ENCODE measurements around the gene U2AF2. TPM values are rescaled to one million over a fixed set of nuclear protein-coding genes. Genes with fewer than 3 reads are reported as not detected.

The U2AF2 gene
- total RNA-seq, 1 experiment from 2014 or later, result 107 TPM

GRCh38 chr19:55648585-55649267 is 6.1 kb upstream of the U2AF2 start:
- Histone ChIP-seq H3K9me2 (replicated peaks; ENCODE audit: insufficient read depth, low read length) (no peaks in the 10 kb centered on the region), H3K9me3 (ENCODE audit: low read length) (no peaks in the 10 kb centered on the region), H3K27me3 (ENCODE audit: low read length) (no peaks in the 10 kb centered on the region), H3K4me1 (ENCODE audit: low read length) (peaks cover 49% of the 10 kb centered on the region), H4K20me1 (ENCODE audit: insufficient read depth, low read depth, low read length) (no peaks in the 10 kb centered on the region; the same call in 1 of the 2 replicates), H3K4me3 (ENCODE audit: low read length) (peak overlapping the region; percentile 67), H3K4me2 (ENCODE audit: low read depth, low read length, poor library complexity, severe bottlenecking) (peak overlapping the region; percentile 74), H3K36me3 (ENCODE audit: insufficient read depth, low read length) (peaks cover 15% of the 10 kb centered on the region), H3K27ac (ENCODE audit: low read length) (peak overlapping the region; percentile 96), H3K9ac (ENCODE audit: low read length) (peak overlapping the region; percentile 87), H2AFZ (ENCODE audit: low read length) (no peak overlapping the region), H3K79me2 (ENCODE audit: low read length) (peaks cover 35% of the 10 kb centered on the region)
- no peak for DNase-seq

GRCh38 chr19:55649268-55650125 is 5.3 kb upstream of the U2AF2 start:
- no peak for DNase-seq
- H3K9me2 ChIP-seq (replicated peaks; ENCODE audit: insufficient read depth, low read length), result no peaks in the 10 kb centered on the region
- peak overlapping the region; percentile 67 for H3K4me3 ChIP-seq (ENCODE audit: low read length)
- H3K9me3 ChIP-seq (ENCODE audit: low read length), result no peaks in the 10 kb centered on the region
- H2AFZ ChIP-seq (ENCODE audit: low read length), result no peak overlapping the region
- H4K20me1 ChIP-seq (ENCODE audit: insufficient read depth, low read depth, low read length), result no peaks in the 10 kb centered on the region; the same call in 1 of the 2 replicates
- peak overlapping the region; percentile 96 for H3K27ac ChIP-seq (ENCODE audit: low read length)
- H3K4me1 ChIP-seq (ENCODE audit: low read length), result peaks cover 48% of the 10 kb centered on the region
- no peaks in the 10 kb centered on the region for H3K27me3 ChIP-seq (ENCODE audit: low read length)
- peak overlapping the region; percentile 74 for H3K4me2 ChIP-seq (ENCODE audit: low read depth, low read length, poor library complexity, severe bottlenecking)
- H3K36me3 ChIP-seq (ENCODE audit: insufficient read depth, low read length), result peaks cover 13% of the 10 kb centered on the region
- peak overlapping the region; percentile 87 for H3K9ac ChIP-seq (ENCODE audit: low read length)
- peaks cover 28% of the 10 kb centered on the region for H3K79me2 ChIP-seq (ENCODE audit: low read length)

DNA sequence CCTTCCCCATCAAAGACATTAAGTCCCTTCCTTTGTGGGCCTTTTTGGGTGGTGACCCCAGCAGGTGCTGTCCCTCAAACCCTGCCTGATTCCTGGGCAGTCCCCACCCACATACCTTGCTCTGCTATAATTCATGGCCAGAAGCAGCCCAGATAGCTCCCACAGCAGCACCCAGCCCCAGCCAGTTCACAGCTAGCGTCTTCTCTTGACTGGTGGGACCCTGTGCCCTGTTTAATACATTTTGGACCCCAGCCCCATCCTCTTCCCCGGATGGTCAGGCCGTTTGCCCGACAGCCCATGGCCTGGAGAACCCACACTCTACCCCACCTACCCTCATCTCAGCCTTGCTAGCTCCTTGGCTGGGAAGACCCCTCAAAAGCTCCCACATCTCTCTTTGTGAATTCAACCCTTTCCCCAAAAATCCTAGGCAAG is 4.7 kb upstream of the U2AF2 start:
- no peaks in the 10 kb centered on the region for H4K20me1 ChIP-seq (ENCODE audit: insufficient read depth, low read depth, low read length)
- H3K4me3 ChIP-seq (ENCODE audit: low read length), result no peak overlapping the region
- H3K27ac ChIP-seq (ENCODE audit: low read length), result no peak overlapping the region
- H3K79me2 ChIP-seq (ENCODE audit: low read length), result peaks cover 24% of the 10 kb centered on the region
- no peaks in the 10 kb centered on the region for H3K9me2 ChIP-seq (replicated peaks; ENCODE audit: insufficient read depth, low read length)
- no peak for DNase-seq
- H3K36me3 ChIP-seq (ENCODE audit: insufficient read depth, low read length), result peaks cover 7% of the 10 kb centered on the region
- no peak overlapping the region for H2AFZ ChIP-seq (ENCODE audit: low read length)
- no peaks in the 10 kb centered on the region for H3K9me3 ChIP-seq (ENCODE audit: low read length)
- H3K4me2 ChIP-seq (ENCODE audit: low read depth, low read length, poor library complexity, severe bottlenecking), result no peak overlapping the region
- H3K4me1 ChIP-seq (ENCODE audit: low read length), result peaks cover 41% of the 10 kb centered on the region
- H3K27me3 ChIP-seq (ENCODE audit: low read length), result no peaks in the 10 kb centered on the region
- peak overlapping the region; percentile 5; the same call in 1 of the 2 replicates for H3K9ac ChIP-seq (ENCODE audit: low read length)

DNA sequence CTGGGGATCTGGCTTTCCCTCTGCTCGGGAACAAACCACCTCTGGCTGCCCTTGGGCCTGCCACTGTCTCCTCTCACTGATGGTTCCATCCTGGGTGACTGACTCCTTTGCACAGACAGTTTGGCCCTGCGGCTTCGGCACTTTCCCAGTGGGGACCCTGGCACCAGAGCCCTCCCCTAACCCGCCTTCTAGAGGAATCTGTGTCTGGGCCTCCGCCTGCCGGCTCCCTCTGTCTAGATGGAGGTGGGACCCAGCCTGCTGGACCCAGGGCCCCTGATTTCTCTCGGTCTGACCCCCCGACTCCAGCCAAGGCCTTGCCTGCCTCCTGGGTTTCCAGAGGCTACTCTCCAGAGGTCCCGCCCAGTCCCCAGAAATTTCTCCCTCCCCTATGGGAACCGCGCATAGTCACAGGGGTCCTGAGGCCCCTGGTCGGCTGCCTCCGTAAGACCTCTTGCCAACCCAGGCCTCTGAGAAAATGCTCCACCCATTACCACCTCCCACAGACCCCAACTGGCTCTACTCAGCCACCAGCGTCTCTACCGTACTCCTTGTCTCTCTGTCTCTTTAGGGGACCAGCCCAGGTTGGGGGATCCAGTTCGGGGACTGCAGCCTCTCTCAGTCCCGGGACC is 4.1 kb upstream of the U2AF2 start:
- peaks cover 24% of the 10 kb centered on the region for H3K79me2 ChIP-seq (ENCODE audit: low read length)
- no peak overlapping the region for H3K9ac ChIP-seq (ENCODE audit: low read length)
- H3K36me3 ChIP-seq (ENCODE audit: insufficient read depth, low read length), result peaks cover 3% of the 10 kb centered on the region; the same call in 1 of the 2 replicates
- no peaks in the 10 kb centered on the region for H3K27me3 ChIP-seq (ENCODE audit: low read length)
- H3K4me3 ChIP-seq (ENCODE audit: low read length), result no peak overlapping the region
- no peak for DNase-seq
- no peak overlapping the region for H3K4me2 ChIP-seq (ENCODE audit: low read depth, low read length, poor library complexity, severe bottlenecking)
- H3K9me2 ChIP-seq (replicated peaks; ENCODE audit: insufficient read depth, low read length), result no peaks in the 10 kb centered on the region
- H3K27ac ChIP-seq (ENCODE audit: low read length), result no peak overlapping the region
- peaks cover 36% of the 10 kb centered on the region for H3K4me1 ChIP-seq (ENCODE audit: low read length)
- 0 out of 2 replicates have a peak, but pooled peaks cover under 1% of the 10 kb centered on the region for H4K20me1 ChIP-seq (ENCODE audit: insufficient read depth, low read depth, low read length)
- H2AFZ ChIP-seq (ENCODE audit: low read length), result no peak overlapping the region
- H3K9me3 ChIP-seq (ENCODE audit: low read length), result no peaks in the 10 kb centered on the region

DNA sequence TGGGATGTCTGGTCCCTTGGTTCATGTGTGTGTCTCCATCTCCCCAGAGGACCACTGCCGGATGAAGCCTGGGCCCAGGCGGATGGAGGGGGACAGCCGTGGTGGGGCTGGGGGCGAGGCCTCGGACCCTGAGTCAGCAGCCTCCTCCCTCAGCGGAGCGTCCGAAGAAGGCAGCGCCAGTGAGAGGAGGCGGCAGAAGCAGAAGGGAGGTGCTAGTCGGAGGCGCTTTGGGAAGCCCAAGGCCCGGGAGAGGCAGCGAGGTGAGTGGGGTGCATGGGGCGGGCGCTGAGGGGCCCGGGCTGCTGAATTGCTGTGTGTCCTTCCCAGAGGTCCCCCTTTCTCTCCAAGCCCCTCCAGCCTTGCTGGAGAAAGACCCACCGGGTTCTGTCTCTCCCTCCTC is 3.6 kb upstream of the U2AF2 start:
- Histone ChIP-seq H3K9ac (ENCODE audit: low read length) (no peak overlapping the region), H3K27ac (ENCODE audit: low read length) (no peak overlapping the region), H2AFZ (ENCODE audit: low read length) (no peak overlapping the region), H4K20me1 (ENCODE audit: insufficient read depth, low read depth, low read length) (peaks cover 5% of the 10 kb centered on the region), H3K27me3 (ENCODE audit: low read length) (no peaks in the 10 kb centered on the region), H3K9me2 (replicated peaks; ENCODE audit: insufficient read depth, low read length) (no peaks in the 10 kb centered on the region), H3K4me1 (ENCODE audit: low read length) (peaks cover 32% of the 10 kb centered on the region), H3K4me3 (ENCODE audit: low read length) (no peak overlapping the region), H3K79me2 (ENCODE audit: low read length) (peaks cover 28% of the 10 kb centered on the region), H3K9me3 (ENCODE audit: low read length) (no peaks in the 10 kb centered on the region), H3K4me2 (ENCODE audit: low read depth, low read length, poor library complexity, severe bottlenecking) (no peak overlapping the region), H3K36me3 (ENCODE audit: insufficient read depth, low read length) (peaks cover 7% of the 10 kb centered on the region; the same call in 1 of the 2 replicates)
- DNase-seq, result no peak

DNA sequence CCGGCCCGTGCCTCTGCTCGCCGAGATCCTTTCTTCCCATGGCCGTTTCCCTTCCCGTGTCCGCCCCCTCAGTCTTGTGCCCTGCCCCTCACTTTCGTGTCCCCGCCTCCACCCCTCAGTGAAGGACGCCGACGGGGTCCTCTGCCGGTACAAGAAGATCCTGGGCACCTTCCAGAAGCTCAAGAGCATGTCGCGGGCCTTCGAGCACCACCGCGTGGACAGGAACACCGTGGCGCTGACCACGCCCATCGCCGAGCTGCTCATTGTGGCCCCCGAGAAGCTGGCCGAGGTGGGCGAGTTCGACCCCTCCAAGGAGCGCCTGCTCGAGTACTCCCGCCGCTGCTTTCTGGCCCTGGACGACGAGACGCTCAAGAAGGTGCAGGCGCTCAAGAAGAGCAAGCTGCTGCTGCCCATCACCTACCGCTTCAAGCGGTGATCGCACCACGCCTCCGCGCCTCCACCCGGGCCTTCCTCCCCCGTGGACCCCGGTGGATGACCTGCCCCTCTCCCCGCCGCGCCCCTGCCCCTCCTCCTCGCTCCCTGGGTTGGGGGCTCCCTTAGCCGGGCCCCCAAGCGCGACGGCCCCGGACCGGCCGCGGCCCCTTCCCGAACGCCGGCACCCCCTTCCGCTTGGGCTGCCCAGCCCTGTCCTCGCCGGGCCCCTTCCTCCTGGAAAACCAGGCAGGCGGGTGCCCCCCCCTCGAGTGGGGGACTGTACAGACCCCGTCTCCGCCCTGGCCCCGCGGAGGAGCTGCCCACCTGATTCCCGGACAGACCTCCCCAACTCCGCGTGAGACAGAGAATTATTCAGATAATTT is 2.3 kb upstream of the U2AF2 start:
- H3K27me3 ChIP-seq (ENCODE audit: low read length), result no peaks in the 10 kb centered on the region
- H2AFZ ChIP-seq (ENCODE audit: low read length), result no peak overlapping the region
- H3K9me3 ChIP-seq (ENCODE audit: low read length), result no peaks in the 10 kb centered on the region
- no peaks in the 10 kb centered on the region for H3K9me2 ChIP-seq (replicated peaks; ENCODE audit: insufficient read depth, low read length)
- H4K20me1 ChIP-seq (ENCODE audit: insufficient read depth, low read depth, low read length), result peaks cover 18% of the 10 kb centered on the region
- DNase-seq, result no peak
- no peak overlapping the region for H3K27ac ChIP-seq (ENCODE audit: low read length)
- H3K4me1 ChIP-seq (ENCODE audit: low read length), result peaks cover 32% of the 10 kb centered on the region
- peaks cover 20% of the 10 kb centered on the region for H3K36me3 ChIP-seq (ENCODE audit: insufficient read depth, low read length)
- H3K4me2 ChIP-seq (ENCODE audit: low read depth, low read length, poor library complexity, severe bottlenecking), result peak overlapping the region; percentile 89
- no peak overlapping the region for H3K4me3 ChIP-seq (ENCODE audit: low read length)
- H3K79me2 ChIP-seq (ENCODE audit: low read length), result peaks cover 41% of the 10 kb centered on the region
- no peak overlapping the region for H3K9ac ChIP-seq (ENCODE audit: low read length)

- Histone ChIP-seq H3K9me3 (ENCODE audit: low read length) (no peaks in the 10 kb centered on the region), H3K9ac (ENCODE audit: low read length) (peak overlapping the region; percentile 95), H3K4me3 (ENCODE audit: low read length) (peak overlapping the region; percentile 72), H3K4me2 (ENCODE audit: low read depth, low read length, poor library complexity, severe bottlenecking) (peak overlapping the region; percentile 89), H2AFZ (ENCODE audit: low read length) (no peak overlapping the region), H4K20me1 (ENCODE audit: insufficient read depth, low read depth, low read length) (peaks cover 31% of the 10 kb centered on the region), H3K79me2 (ENCODE audit: low read length) (peaks cover 46% of the 10 kb centered on the region), H3K36me3 (ENCODE audit: insufficient read depth, low read length) (peaks cover 31% of the 10 kb centered on the region), H3K9me2 (replicated peaks; ENCODE audit: insufficient read depth, low read length) (no peaks in the 10 kb centered on the region), H3K27ac (ENCODE audit: low read length) (peak overlapping the region; percentile 95), H3K4me1 (ENCODE audit: low read length) (peaks cover 37% of the 10 kb centered on the region), H3K27me3 (ENCODE audit: low read length) (no peaks in the 10 kb centered on the region)
- peak; percentile 100 for DNase-seq
Measured at GRCh38 chr19:55653651-55654322, 1.0 kb upstream of the U2AF2 start.
